IMR-90 (cell line): Measurements from ENCODE around the gene ITGA4. TPM values are rescaled to one million over a fixed set of nuclear protein-coding genes. Genes with fewer than 3 reads are reported as not detected.

Experiments
- ATAC-seq: fragments of 200-7000 bp; cut with Tn5 transposase; 2 replicates; pipeline ENCODE4 v1.9.1; 2020; ENCODE audit warnings: low read depth, mild to moderate bottlenecking, moderate library complexity
- BruUV-seq: library from RNA; stranded (reverse); fragments of 400-500 nt; replicated peaks from 2 replicates; lab custom pipeline; 2021; lab: Mats Ljungman, UMichigan
- CTCF ChIA-PET: fragments of 300-600 bp; formaldehyde crosslinking; extraction: SDS; loops from one replicate; lab custom pipeline; 2021; ENCODE audit warnings: antibody characterized with exemption; lab: Yijun Ruan, JAX
- POLR2A ChIA-PET: fragments of 300-600 bp; sonication (Branson Sonifier 250); formaldehyde crosslinking; loops from one replicate; lab custom pipeline; 2022; ENCODE audit warnings: antibody characterized with exemption; ENCODE audit not compliant: unreplicated experiment; lab: Charles Lee
- DNase-seq: peaks from one replicate; pipeline ENCODE4 v3.0.0; 2013
- H2AFZ ChIP-seq: replicated peaks from 2 replicates; pipeline ENCODE3; 2013; ENCODE audit warnings: low read length, mild to moderate bottlenecking; ENCODE audit not compliant: poor library complexity
- H2AK5ac ChIP-seq: 2 replicates; pipeline ENCODE4 v1.6.1; 2013; ENCODE audit warnings: low read depth, low read length, inconsistent platforms
- H2AK9ac ChIP-seq: replicated peaks from 2 replicates; pipeline ENCODE3; 2013; ENCODE audit warnings: mild to moderate bottlenecking, low read depth, low read length, moderate library complexity; ENCODE audit not compliant: poor library complexity
- H2BK120ac ChIP-seq: 2 replicates; pipeline ENCODE4 v1.6.1; 2013; ENCODE audit warnings: low read depth, low read length, inconsistent platforms
- H2BK15ac ChIP-seq: 3 replicates; pipeline ENCODE4 v1.6.1; 2013; ENCODE audit warnings: low read depth, low read length, inconsistent platforms
- H2BK20ac ChIP-seq: 2 replicates; pipeline ENCODE4 v1.6.1; 2013; ENCODE audit warnings: low read depth, mild to moderate bottlenecking, inconsistent platforms, low read length, moderate library complexity
- H2BK5ac ChIP-seq: 2 replicates; pipeline ENCODE4 v1.6.1; 2013; ENCODE audit warnings: mild to moderate bottlenecking, low read depth, low read length, inconsistent platforms; ENCODE audit not compliant: poor library complexity, severe bottlenecking
- H3K14ac ChIP-seq: replicated peaks from 2 replicates; pipeline ENCODE4 v1.6.1; 2013; ENCODE audit warnings: low read depth, low read length, inconsistent platforms
- H3K18ac ChIP-seq: 2 replicates; pipeline ENCODE4 v1.6.1; 2013; ENCODE audit warnings: low read depth, low read length, control low read depth
- H3K23ac ChIP-seq: 2 replicates; pipeline ENCODE4 v1.6.1; 2013; ENCODE audit warnings: low read depth, low read length, inconsistent platforms
- H3K27ac ChIP-seq: 2 replicates; pipeline ENCODE4 v1.5.1; 2013; ENCODE audit warnings: mild to moderate bottlenecking, control low read depth, low read length; ENCODE audit not compliant: insufficient read depth
- H3K27me3 ChIP-seq: 2 replicates; pipeline ENCODE4 v1.6.1; 2013; ENCODE audit warnings: low read length; ENCODE audit not compliant: control insufficient read depth, insufficient read depth
- H3K36me3 ChIP-seq: 2 replicates; pipeline ENCODE4 v1.6.1; 2013; ENCODE audit warnings: low read length, mixed read lengths; ENCODE audit not compliant: control insufficient read depth, insufficient read depth
- H3K4ac ChIP-seq: 2 replicates; pipeline ENCODE4 v1.6.1; 2013; ENCODE audit warnings: low read depth, low read length, inconsistent platforms
- H3K4me1 ChIP-seq: 2 replicates; pipeline ENCODE4 v1.6.1; 2013; ENCODE audit warnings: low read length, mixed read lengths; ENCODE audit not compliant: control insufficient read depth, insufficient read depth
- H3K4me2 ChIP-seq: 2 replicates; pipeline ENCODE4 v1.6.1; 2013; ENCODE audit warnings: low read depth, mild to moderate bottlenecking, control low read depth, low read length, moderate library complexity
- H3K4me3 ChIP-seq: 2 replicates; pipeline ENCODE4 v1.5.1; 2013; ENCODE audit warnings: low read depth, mild to moderate bottlenecking, control low read depth, low read length, moderate library complexity; ENCODE audit not compliant: insufficient read depth
- H3K56ac ChIP-seq: 2 replicates; pipeline ENCODE4 v1.6.1; 2013; ENCODE audit warnings: low read length, inconsistent platforms; ENCODE audit not compliant: insufficient read depth; ENCODE audit errors: extremely low read depth
- H3K79me1 ChIP-seq, 2 experiments: 2 replicates each; pipeline ENCODE4 v1.6.1; 2013; ENCODE audit warnings: low read length in 2 of 2, inconsistent platforms in 1 of 2, low read depth in 1 of 2
- H3K9ac ChIP-seq: 2 replicates; pipeline ENCODE4 v1.6.1; 2013; ENCODE audit warnings: low read depth, low read length, control low read depth
- H3K9me1 ChIP-seq: 2 replicates; pipeline ENCODE4 v1.6.1; 2013; ENCODE audit warnings: low read length, inconsistent platforms; ENCODE audit not compliant: insufficient read depth
- H3K9me3 ChIP-seq: 2 replicates; pipeline ENCODE4 v1.6.1; 2013; ENCODE audit warnings: low read length; ENCODE audit not compliant: control insufficient read depth, insufficient read depth
- H4K20me1 ChIP-seq: 2 replicates; pipeline ENCODE4 v1.6.1; 2013; ENCODE audit warnings: low read length, inconsistent platforms; ENCODE audit not compliant: insufficient read depth
- H4K5ac ChIP-seq: 2 replicates; pipeline ENCODE4 v1.6.1; 2013; ENCODE audit warnings: mild to moderate bottlenecking, low read depth, low read length, control low read depth
- H4K8ac ChIP-seq, 2 experiments: 2 replicates each; pipeline ENCODE4 v1.6.1; 2013; ENCODE audit warnings: low read depth in 2 of 2, low read length in 2 of 2, control low read depth in 1 of 2, inconsistent platforms in 1 of 2
- H4K91ac ChIP-seq: 2 replicates; pipeline ENCODE4 v1.6.1; 2013; ENCODE audit warnings: low read depth, low read length, inconsistent platforms; ENCODE audit not compliant: insufficient read depth
- BHLHE40 ChIP-seq: fragments of 150-350 bp; IDR thresholded peaks from 2 replicates; pipeline ENCODE4 v1.6.1; 2016; ENCODE audit warnings: mild to moderate bottlenecking, low read depth, low read length
- CEBPB ChIP-seq: IDR thresholded peaks from 2 replicates; pipeline ENCODE4 v1.6.1; 2012; ENCODE audit warnings: low read depth, low read length, improper control_type of control experiment
- CHD1 ChIP-seq: IDR thresholded peaks from 2 replicates; pipeline ENCODE4 v1.6.1; 2012; ENCODE audit warnings: low read depth, low read length, improper control_type of control experiment
- CTCF ChIP-seq: conservative IDR thresholded peaks from 2 replicates; pipeline ENCODE4 v1.5.1; 2012; ENCODE audit warnings: mild to moderate bottlenecking, low read depth, low read length, improper control_type of control experiment
- FOS ChIP-seq: fragments of 150-350 bp; IDR thresholded peaks from 2 replicates; pipeline ENCODE4 v1.6.1; 2016; ENCODE audit warnings: low read depth, low read length
- MAZ ChIP-seq: IDR thresholded peaks from 2 replicates; pipeline ENCODE4 v1.6.1; 2012; ENCODE audit warnings: low read depth, mild to moderate bottlenecking, low read length, improper control_type of control experiment, moderate library complexity, borderline replicate concordance
- MXI1 ChIP-seq: IDR thresholded peaks from 2 replicates; pipeline ENCODE4 v1.6.1; 2012; ENCODE audit warnings: low read depth, mild to moderate bottlenecking, low read length, moderate library complexity, borderline replicate concordance
- NFE2L2 ChIP-seq: fragments of 150-350 bp; IDR thresholded peaks from 2 replicates; pipeline ENCODE4 v1.6.1; 2016; ENCODE audit warnings: low read depth, mild to moderate bottlenecking, low read length
- POLR2A ChIP-seq: IDR thresholded peaks from 2 replicates; pipeline ENCODE4 v1.6.1; 2012; ENCODE audit warnings: mild to moderate bottlenecking, low read depth, low read length
- RCOR1 ChIP-seq: IDR thresholded peaks from 2 replicates; pipeline ENCODE4 v1.6.1; 2012; ENCODE audit warnings: mild to moderate bottlenecking, low read length, improper control_type of control experiment; ENCODE audit not compliant: insufficient replicate concordance
- RFX5 ChIP-seq: IDR thresholded peaks from 2 replicates; pipeline ENCODE4 v1.8.0; 2012; ENCODE audit warnings: low read depth, mild to moderate bottlenecking, low read length, moderate library complexity
- USF2 ChIP-seq: fragments of 150-350 bp; IDR thresholded peaks from 2 replicates; pipeline ENCODE4 v1.6.1; 2017; ENCODE audit warnings: mild to moderate bottlenecking, antibody characterized with exemption, low read length, low read depth
- WGBS, 2 experiments: methylation state at CpG; one replicate each; pipeline versions ENCODE4 v1.1.5 to v1.1.7; 2013; ENCODE audit warnings: missing lambda C conversion rate in 2 of 2; ENCODE audit not compliant: insufficient read length in 1 of 2; ENCODE audit errors: extremely low coverage in 2 of 2; 5-methylcytosine and 5-hydroxymethylcytosine counted together
- dilution Hi-C: fragments of 300-500 bp; cut with HindIII; formaldehyde crosslinking; loops from one replicate; pipeline ENCODE4 v1.14.3; 2018; ENCODE audit warnings: low sequenced_read_pairs; ENCODE audit not compliant: unreplicated experiment
- in situ Hi-C: fragments of 300-500 bp; cut with MboI; formaldehyde crosslinking; loops from 3 replicates; pipeline ENCODE4 v1.14.3; 2019; ENCODE audit warnings: low sequenced_read_pairs, inconsistent platforms, mixed read lengths
- intact Hi-C: fragments of 100-400 bp; cut with micrococcal nuclease; formaldehyde crosslinking; loops from 2 replicates; pipeline ENCODE4 v1.10.0; 2022
- polyA plus RNA-seq, 3 experiments: library from polyadenylated mRNA; depleted of rRNA; stranded (reverse); fragments of >200 nt; gene quantifications; 2 replicates each; pipeline ENCODE4 v1.2.3, GENCODE V29; 2012; ENCODE audit warnings: low replicate concordance in 1 of 3
- total RNA-seq: library from RNA; depleted of rRNA; stranded (reverse); fragments of >200 nt; gene quantifications from 2 replicates; pipeline ENCODE4 v1.2.3, GENCODE V29; 2012

ITGA4 gene
- total and polyA plus RNA-seq, 2 of the 4 experiments (the other 2 are of a cell fraction): 6.9 to 13.6 TPM

GRCh38 chr2:181472990-181473389, 15.8 kb downstream of the ITGA4 start:
- H2BK120ac ChIP-seq: no peak overlapping the region
- H4K91ac ChIP-seq: no peak overlapping the region
- H3K4ac ChIP-seq: no peak overlapping the region
- H2AFZ ChIP-seq: no peak overlapping the region
- no peak overlapping the region for H3K9ac ChIP-seq
- H4K8ac ChIP-seq: no peak overlapping the region
- H3K14ac ChIP-seq: no peak overlapping the region
- intact Hi-C loops: no loop called here
- no peak overlapping the region for H3K23ac ChIP-seq
- H3K36me3 ChIP-seq: no peaks in the 10 kb centered on the region
- H3K27me3 ChIP-seq: no peaks in the 10 kb centered on the region
- CTCF ChIA-PET: no interaction called here
- H2AK5ac ChIP-seq: no peak overlapping the region
- H2BK5ac ChIP-seq: no peak overlapping the region
- H3K9me1 ChIP-seq: no peaks in the 10 kb centered on the region; the same call in 1 of the 2 replicates
- no peak overlapping the region for H3K4me2 ChIP-seq
- H4K5ac ChIP-seq: no peak overlapping the region
- no peaks in the 10 kb centered on the region; a peak in 2 of 4 replicates for H3K79me1 ChIP-seq
- no TSS peak for BruUV-seq
- no peak overlapping the region for H2BK20ac ChIP-seq
- ATAC-seq (no peak), DNase-seq (no peak)
- no peaks in the 10 kb centered on the region for H3K4me1 ChIP-seq
- no peak overlapping the region for H2AK9ac ChIP-seq
- no peak overlapping the region for H2BK15ac ChIP-seq
- no peak overlapping the region for H3K18ac ChIP-seq
- H3K56ac ChIP-seq: no peak overlapping the region
- POLR2A ChIA-PET: no interaction called here
- no peak overlapping the region for H3K27ac ChIP-seq
- in situ Hi-C loops: no loop called here
- WGBS, 2 experiments: no CpG with 5 or more reads among the region's 6 CpGs
- TF ChIP-seq BHLHE40 (no peak), FOS (no peak), POLR2A (no peak), CTCF (no peak), RFX5 (no peak), NFE2L2 (no peak), CEBPB (no peak), RCOR1 (no peak), MAZ (no peak), USF2 (no peak), MXI1 (no peak), CHD1 (no peak)
- dilution Hi-C loops: no loop called here
- no peak overlapping the region for H3K4me3 ChIP-seq
- no peaks in the 10 kb centered on the region for H4K20me1 ChIP-seq
- no peaks in the 10 kb centered on the region for H3K9me3 ChIP-seq
